ENCODE results near the gene INTS11.

INTS11 gene

GRCh38 chr1:1322418-1322817, 2.0 kb downstream of the INTS11 start:
- Histone ChIP-seq H3K4me1 (ENCODE audit: insufficient read depth, low read length, severe bottlenecking) (peaks cover 26% of the 10 kb centered on the region), H3K4me2 (ENCODE audit: low read length) (no peak overlapping the region), H3K9me3 (ENCODE audit: low read length) (no peaks in the 10 kb centered on the region), H3K9ac (ENCODE audit: low read length) (no peak overlapping the region), H3K27me3 (ENCODE audit: insufficient read depth, low read length) (no peaks in the 10 kb centered on the region), H4K20me1 (ENCODE audit: insufficient read depth, low read length) (no peaks in the 10 kb centered on the region), H3K9me2 (ENCODE audit: low read depth, low read length) (no peaks in the 10 kb centered on the region), H2AFZ (ENCODE audit: low read length) (no peak overlapping the region), H3F3A (ENCODE audit: insufficient read depth, low read length) (no peaks in the 10 kb centered on the region), H3K36me3 (ENCODE audit: insufficient read depth, low read length) (peaks cover 41% of the 10 kb centered on the region), H3K4me3 (ENCODE audit: low read depth, low read length, poor library complexity, severe bottlenecking) (no peak overlapping the region), H3K79me2 (ENCODE audit: insufficient read depth, low read length) (peaks cover 17% of the 10 kb centered on the region), H3K27ac (ENCODE audit: low read depth, low read length, poor library complexity, severe bottlenecking) (no peak overlapping the region)
- no peak for TF ChIP-seq EZH2 (IDR thresholded peaks at IDR 0.05; ENCODE audit: borderline replicate concordance, low read length)
- no peak for TF ChIP-seq CTCF (IDR thresholded peaks at IDR 0.05; ENCODE audit: low read length)

- H3K27me3 ChIP-seq (ENCODE audit: insufficient read depth, low read length), result no peaks in the 10 kb centered on the region
- H3K9me3 ChIP-seq (ENCODE audit: low read length), result no peaks in the 10 kb centered on the region
- no peak overlapping the region for H2AFZ ChIP-seq (ENCODE audit: low read length)
- H3K27ac ChIP-seq (ENCODE audit: low read depth, low read length, poor library complexity, severe bottlenecking), result no peak overlapping the region
- H3K9me2 ChIP-seq (ENCODE audit: low read depth, low read length), result no peaks in the 10 kb centered on the region
- no peak for TF ChIP-seq CTCF (IDR thresholded peaks at IDR 0.05; ENCODE audit: low read length)
- TF ChIP-seq EZH2 (IDR thresholded peaks at IDR 0.05; ENCODE audit: borderline replicate concordance, low read length), result no peak
- H3K4me1 ChIP-seq (ENCODE audit: insufficient read depth, low read length, severe bottlenecking), result peaks cover 24% of the 10 kb centered on the region
- no peaks in the 10 kb centered on the region for H3F3A ChIP-seq (ENCODE audit: insufficient read depth, low read length)
- H3K4me3 ChIP-seq (ENCODE audit: low read depth, low read length, poor library complexity, severe bottlenecking), result no peak overlapping the region
- H4K20me1 ChIP-seq (ENCODE audit: insufficient read depth, low read length), result no peaks in the 10 kb centered on the region
- peaks cover 17% of the 10 kb centered on the region for H3K79me2 ChIP-seq (ENCODE audit: insufficient read depth, low read length)
- no peak overlapping the region for H3K9ac ChIP-seq (ENCODE audit: low read length)
- peaks cover 46% of the 10 kb centered on the region for H3K36me3 ChIP-seq (ENCODE audit: insufficient read depth, low read length)
- H3K4me2 ChIP-seq (ENCODE audit: low read length), result no peak overlapping the region
Measured at GRCh38 chr1:1321477-1321876, 3.0 kb downstream of the INTS11 start.

GRCh38 chr1:1320666-1321448, 3.6 kb downstream of the INTS11 start:
- no peaks in the 10 kb centered on the region for H3K9me3 ChIP-seq (ENCODE audit: low read length)
- TF ChIP-seq EZH2 (IDR thresholded peaks at IDR 0.05; ENCODE audit: borderline replicate concordance, low read length) (no peak), CTCF (IDR thresholded peaks at IDR 0.05; ENCODE audit: low read length) (no peak)
- peaks cover 21% of the 10 kb centered on the region for H3K4me1 ChIP-seq (ENCODE audit: insufficient read depth, low read length, severe bottlenecking)
- H3K79me2 ChIP-seq (ENCODE audit: insufficient read depth, low read length), result peaks cover 17% of the 10 kb centered on the region
- H3K27me3 ChIP-seq (ENCODE audit: insufficient read depth, low read length), result no peaks in the 10 kb centered on the region
- H3K9me2 ChIP-seq (ENCODE audit: low read depth, low read length), result no peaks in the 10 kb centered on the region
- H3K36me3 ChIP-seq (ENCODE audit: insufficient read depth, low read length), result peaks cover 52% of the 10 kb centered on the region
- H3K27ac ChIP-seq (ENCODE audit: low read depth, low read length, poor library complexity, severe bottlenecking), result no peak overlapping the region
- no peak overlapping the region for H3K9ac ChIP-seq (ENCODE audit: low read length)
- no peaks in the 10 kb centered on the region for H4K20me1 ChIP-seq (ENCODE audit: insufficient read depth, low read length)
- no peaks in the 10 kb centered on the region for H3F3A ChIP-seq (ENCODE audit: insufficient read depth, low read length)
- H3K4me2 ChIP-seq (ENCODE audit: low read length), result no peak overlapping the region
- H2AFZ ChIP-seq (ENCODE audit: low read length), result no peak overlapping the region
- H3K4me3 ChIP-seq (ENCODE audit: low read depth, low read length, poor library complexity, severe bottlenecking), result no peak overlapping the region

Measured in OCI-LY1 (cell line).